IMR-90 (cell line): Measurements from ENCODE around the gene LRRC75A. TPM values are rescaled to one million over a fixed set of nuclear protein-coding genes. Genes with fewer than 3 reads are reported as not detected.

Experiments
- ATAC-seq: fragments of 200-7000 bp; cut with Tn5 transposase; 2 replicates; pipeline ENCODE4 v1.9.1; 2020; ENCODE audit warnings: low read depth, mild to moderate bottlenecking, moderate library complexity
- BruUV-seq: library from RNA; stranded (reverse); fragments of 400-500 nt; replicated peaks from 2 replicates; lab custom pipeline; 2021; lab: Mats Ljungman, UMichigan
- CTCF ChIA-PET: fragments of 300-600 bp; formaldehyde crosslinking; extraction: SDS; loops from one replicate; lab custom pipeline; 2021; ENCODE audit warnings: antibody characterized with exemption; lab: Yijun Ruan, JAX
- POLR2A ChIA-PET: fragments of 300-600 bp; sonication (Branson Sonifier 250); formaldehyde crosslinking; loops from one replicate; lab custom pipeline; 2022; ENCODE audit warnings: antibody characterized with exemption; ENCODE audit not compliant: unreplicated experiment; lab: Charles Lee
- DNase-seq: peaks from one replicate; pipeline ENCODE4 v3.0.0; 2013
- H2AFZ ChIP-seq: replicated peaks from 2 replicates; pipeline ENCODE3; 2013; ENCODE audit warnings: low read length, mild to moderate bottlenecking; ENCODE audit not compliant: poor library complexity
- H2AK5ac ChIP-seq: 2 replicates; pipeline ENCODE4 v1.6.1; 2013; ENCODE audit warnings: low read depth, low read length, inconsistent platforms
- H2AK9ac ChIP-seq: replicated peaks from 2 replicates; pipeline ENCODE3; 2013; ENCODE audit warnings: mild to moderate bottlenecking, low read depth, low read length, moderate library complexity; ENCODE audit not compliant: poor library complexity
- H2BK120ac ChIP-seq: 2 replicates; pipeline ENCODE4 v1.6.1; 2013; ENCODE audit warnings: low read depth, low read length, inconsistent platforms
- H2BK15ac ChIP-seq: 3 replicates; pipeline ENCODE4 v1.6.1; 2013; ENCODE audit warnings: low read depth, low read length, inconsistent platforms
- H2BK20ac ChIP-seq: 2 replicates; pipeline ENCODE4 v1.6.1; 2013; ENCODE audit warnings: low read depth, mild to moderate bottlenecking, inconsistent platforms, low read length, moderate library complexity
- H2BK5ac ChIP-seq: 2 replicates; pipeline ENCODE4 v1.6.1; 2013; ENCODE audit warnings: mild to moderate bottlenecking, low read depth, low read length, inconsistent platforms; ENCODE audit not compliant: poor library complexity, severe bottlenecking
- H3K14ac ChIP-seq: replicated peaks from 2 replicates; pipeline ENCODE4 v1.6.1; 2013; ENCODE audit warnings: low read depth, low read length, inconsistent platforms
- H3K18ac ChIP-seq: 2 replicates; pipeline ENCODE4 v1.6.1; 2013; ENCODE audit warnings: low read depth, low read length, control low read depth
- H3K23ac ChIP-seq: 2 replicates; pipeline ENCODE4 v1.6.1; 2013; ENCODE audit warnings: low read depth, low read length, inconsistent platforms
- H3K27ac ChIP-seq: 2 replicates; pipeline ENCODE4 v1.5.1; 2013; ENCODE audit warnings: mild to moderate bottlenecking, control low read depth, low read length; ENCODE audit not compliant: insufficient read depth
- H3K27me3 ChIP-seq: 2 replicates; pipeline ENCODE4 v1.6.1; 2013; ENCODE audit warnings: low read length; ENCODE audit not compliant: control insufficient read depth, insufficient read depth
- H3K36me3 ChIP-seq: 2 replicates; pipeline ENCODE4 v1.6.1; 2013; ENCODE audit warnings: low read length, mixed read lengths; ENCODE audit not compliant: control insufficient read depth, insufficient read depth
- H3K4ac ChIP-seq: 2 replicates; pipeline ENCODE4 v1.6.1; 2013; ENCODE audit warnings: low read depth, low read length, inconsistent platforms
- H3K4me1 ChIP-seq: 2 replicates; pipeline ENCODE4 v1.6.1; 2013; ENCODE audit warnings: low read length, mixed read lengths; ENCODE audit not compliant: control insufficient read depth, insufficient read depth
- H3K4me2 ChIP-seq: 2 replicates; pipeline ENCODE4 v1.6.1; 2013; ENCODE audit warnings: low read depth, mild to moderate bottlenecking, control low read depth, low read length, moderate library complexity
- H3K4me3 ChIP-seq: 2 replicates; pipeline ENCODE4 v1.5.1; 2013; ENCODE audit warnings: low read depth, mild to moderate bottlenecking, control low read depth, low read length, moderate library complexity; ENCODE audit not compliant: insufficient read depth
- H3K56ac ChIP-seq: 2 replicates; pipeline ENCODE4 v1.6.1; 2013; ENCODE audit warnings: low read length, inconsistent platforms; ENCODE audit not compliant: insufficient read depth; ENCODE audit errors: extremely low read depth
- H3K79me1 ChIP-seq, 2 experiments: 2 replicates each; pipeline ENCODE4 v1.6.1; 2013; ENCODE audit warnings: low read length in 2 of 2, inconsistent platforms in 1 of 2, low read depth in 1 of 2
- H3K9ac ChIP-seq: 2 replicates; pipeline ENCODE4 v1.6.1; 2013; ENCODE audit warnings: low read depth, low read length, control low read depth
- H3K9me1 ChIP-seq: 2 replicates; pipeline ENCODE4 v1.6.1; 2013; ENCODE audit warnings: low read length, inconsistent platforms; ENCODE audit not compliant: insufficient read depth
- H3K9me3 ChIP-seq: 2 replicates; pipeline ENCODE4 v1.6.1; 2013; ENCODE audit warnings: low read length; ENCODE audit not compliant: control insufficient read depth, insufficient read depth
- H4K20me1 ChIP-seq: 2 replicates; pipeline ENCODE4 v1.6.1; 2013; ENCODE audit warnings: low read length, inconsistent platforms; ENCODE audit not compliant: insufficient read depth
- H4K5ac ChIP-seq: 2 replicates; pipeline ENCODE4 v1.6.1; 2013; ENCODE audit warnings: mild to moderate bottlenecking, low read depth, low read length, control low read depth
- H4K8ac ChIP-seq, 2 experiments: 2 replicates each; pipeline ENCODE4 v1.6.1; 2013; ENCODE audit warnings: low read depth in 2 of 2, low read length in 2 of 2, control low read depth in 1 of 2, inconsistent platforms in 1 of 2
- H4K91ac ChIP-seq: 2 replicates; pipeline ENCODE4 v1.6.1; 2013; ENCODE audit warnings: low read depth, low read length, inconsistent platforms; ENCODE audit not compliant: insufficient read depth
- CEBPB ChIP-seq: IDR thresholded peaks from 2 replicates; pipeline ENCODE4 v1.6.1; 2012; ENCODE audit warnings: low read depth, low read length, improper control_type of control experiment
- NFE2L2 ChIP-seq: fragments of 150-350 bp; IDR thresholded peaks from 2 replicates; pipeline ENCODE4 v1.6.1; 2016; ENCODE audit warnings: low read depth, mild to moderate bottlenecking, low read length
- SMC3 ChIP-seq: fragments of 150-350 bp; IDR thresholded peaks from 2 replicates; pipeline ENCODE4 v1.6.1; 2016; ENCODE audit warnings: low read depth, mild to moderate bottlenecking, antibody characterized with exemption, low read length, moderate library complexity
- WGBS, 2 experiments: methylation state at CpG; one replicate each; pipeline versions ENCODE4 v1.1.5 to v1.1.7; 2013; ENCODE audit warnings: missing lambda C conversion rate in 2 of 2; ENCODE audit not compliant: insufficient read length in 1 of 2; ENCODE audit errors: extremely low coverage in 2 of 2; 5-methylcytosine and 5-hydroxymethylcytosine counted together
- dilution Hi-C: fragments of 300-500 bp; cut with HindIII; formaldehyde crosslinking; loops from one replicate; pipeline ENCODE4 v1.14.3; 2018; ENCODE audit warnings: low sequenced_read_pairs; ENCODE audit not compliant: unreplicated experiment
- in situ Hi-C: fragments of 300-500 bp; cut with MboI; formaldehyde crosslinking; loops from 3 replicates; pipeline ENCODE4 v1.14.3; 2019; ENCODE audit warnings: low sequenced_read_pairs, inconsistent platforms, mixed read lengths
- intact Hi-C: fragments of 100-400 bp; cut with micrococcal nuclease; formaldehyde crosslinking; loops from 2 replicates; pipeline ENCODE4 v1.10.0; 2022
- polyA plus RNA-seq, 3 experiments: library from polyadenylated mRNA; depleted of rRNA; stranded (reverse); fragments of >200 nt; gene quantifications; 2 replicates each; pipeline ENCODE4 v1.2.3, GENCODE V29; 2012; ENCODE audit warnings: low replicate concordance in 1 of 3
- total RNA-seq: library from RNA; depleted of rRNA; stranded (reverse); fragments of >200 nt; gene quantifications from 2 replicates; pipeline ENCODE4 v1.2.3, GENCODE V29; 2012
- TF ChIP-seq, protein P1 (sequence below): fragments of 150-350 bp; IDR thresholded peaks from 2 replicates; pipeline ENCODE4 v1.6.1; 2016; ENCODE audit warnings: low read depth, mild to moderate bottlenecking, low read length, moderate library complexity, borderline replicate concordance

LRRC75A gene
- total and polyA plus RNA-seq, 2 of the 4 experiments (the other 2 are of a cell fraction) = 0.72 to 1.0 TPM

- H2BK120ac ChIP-seq = no peak overlapping the region
- H2BK15ac ChIP-seq = no peak overlapping the region
- no peak overlapping the region for H3K4ac ChIP-seq
- peaks cover 3% of the 10 kb centered on the region for H4K20me1 ChIP-seq
- H3K23ac ChIP-seq = no peak overlapping the region
- H4K5ac ChIP-seq = no peak overlapping the region
- in situ Hi-C loops = loop anchor here (5.0 kb wide), 1 partner anchor 51 kb away; no protein-coding TSS in a partner anchor
- H2AK9ac ChIP-seq = peak overlapping the region; percentile 34
- peaks cover 7% of the 10 kb centered on the region; the same call in 1 of the 2 replicates for H3K9me1 ChIP-seq
- H3K4me1 ChIP-seq = peaks cover 12% of the 10 kb centered on the region
- H2BK5ac ChIP-seq = no peak overlapping the region
- TF ChIP-seq, protein P1, sequence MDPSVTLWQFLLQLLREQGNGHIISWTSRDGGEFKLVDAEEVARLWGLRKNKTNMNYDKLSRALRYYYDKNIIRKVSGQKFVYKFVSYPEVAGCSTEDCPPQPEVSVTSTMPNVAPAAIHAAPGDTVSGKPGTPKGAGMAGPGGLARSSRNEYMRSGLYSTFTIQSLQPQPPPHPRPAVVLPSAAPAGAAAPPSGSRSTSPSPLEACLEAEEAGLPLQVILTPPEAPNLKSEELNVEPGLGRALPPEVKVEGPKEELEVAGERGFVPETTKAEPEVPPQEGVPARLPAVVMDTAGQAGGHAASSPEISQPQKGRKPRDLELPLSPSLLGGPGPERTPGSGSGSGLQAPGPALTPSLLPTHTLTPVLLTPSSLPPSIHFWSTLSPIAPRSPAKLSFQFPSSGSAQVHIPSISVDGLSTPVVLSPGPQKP = no peak
- no peak for TF ChIP-seq SMC3
- no peak for TF ChIP-seq NFE2L2
- no peak for TF ChIP-seq CEBPB
- no peak overlapping the region for H3K4me2 ChIP-seq
- H3K56ac ChIP-seq = no peak overlapping the region
- ChIA-PET POLR2A (no interaction called here), CTCF (no interaction called here)
- no peaks in the 10 kb centered on the region for H3K27me3 ChIP-seq
- H2AFZ ChIP-seq = no peak overlapping the region
- no peak overlapping the region for H4K91ac ChIP-seq
- H3K4me3 ChIP-seq = no peak overlapping the region
- no peaks in the 10 kb centered on the region for H3K9me3 ChIP-seq
- ATAC-seq (no peak), DNase-seq (no peak)
- H3K14ac ChIP-seq = no peak overlapping the region
- intact Hi-C loops = no loop called here
- 79% methylated on average over 3 of the region's 4 CpGs; no CpG with 5 or more reads in 1 of the 2 experiments for WGBS, 2 experiments
- no peak overlapping the region for H3K9ac ChIP-seq
- no peak overlapping the region for H3K18ac ChIP-seq
- no peak overlapping the region for H2BK20ac ChIP-seq
- no peak overlapping the region for H4K8ac ChIP-seq
- dilution Hi-C loops = no loop called here
- no TSS peak for BruUV-seq
- no peak overlapping the region for H2AK5ac ChIP-seq
- no peaks in the 10 kb centered on the region; the same call in 1 of the 2 replicates for H3K36me3 ChIP-seq
- no peaks in the 10 kb centered on the region for H3K79me1 ChIP-seq
- H3K27ac ChIP-seq = no peak overlapping the region
Observed at GRCh38 chr17:16465861-16466338, 26.1 kb downstream of the LRRC75A start.
